Measurements from ENCODE around the gene SAA1.

Gene SAA1

GRCh38 chr11:18265949-18266348 lies at the start of gene SAA1:
Gene SAA1 (plus strand): TSS chr11:18266264. CDS start chr11:18266888, 624 bp downstream.
- Histone ChIP-seq H3K4me1 (ENCODE audit: control insufficient read depth, insufficient read depth, low read length) (peaks cover 24% of the 10 kb centered on the region), H3K27me3 (replicated peaks; ENCODE audit: control insufficient read depth, insufficient read depth, low read length) (no peaks in the 10 kb centered on the region), H3K9me3 (ENCODE audit: control insufficient read depth, low read length) (no peaks in the 10 kb centered on the region), H3K4me3 (ENCODE audit: low read length) (no peak within 1 kb of the TSS), H3K36me3 (ENCODE audit: control insufficient read depth, insufficient read depth, low read length, severe bottlenecking) (no peaks in the 10 kb centered on the region), H3K9ac (ENCODE audit: low read length) (no peak within 1 kb of the TSS)
- peak; percentile 49 for DNase-seq (ENCODE audit: low read depth)

- DNase-seq (ENCODE audit: low read depth) = no peak
- Histone ChIP-seq H3K4me3 (ENCODE audit: low read length) (no peak overlapping the region), H3K9me3 (ENCODE audit: control insufficient read depth, low read length) (peaks cover 9% of the 10 kb centered on the region), H3K27me3 (replicated peaks; ENCODE audit: control insufficient read depth, insufficient read depth, low read length) (peaks cover 8% of the 10 kb centered on the region), H3K9ac (ENCODE audit: low read length) (no peak overlapping the region), H3K4me1 (ENCODE audit: control insufficient read depth, insufficient read depth, low read length) (no peaks in the 10 kb centered on the region), H3K36me3 (ENCODE audit: control insufficient read depth, insufficient read depth, low read length, severe bottlenecking) (no peaks in the 10 kb centered on the region)
These were observed 44.7 kb upstream of the SAA1 start for GRCh38 chr11:18221274-18221876.

GRCh38 chr11:18222814-18223421 lies 43.1 kb upstream of the SAA1 start:
- H3K9me3 ChIP-seq (ENCODE audit: control insufficient read depth, low read length) = peaks cover 9% of the 10 kb centered on the region
- no peaks in the 10 kb centered on the region for H3K4me1 ChIP-seq (ENCODE audit: control insufficient read depth, insufficient read depth, low read length)
- H3K36me3 ChIP-seq (ENCODE audit: control insufficient read depth, insufficient read depth, low read length, severe bottlenecking) = no peaks in the 10 kb centered on the region
- no peak overlapping the region for H3K9ac ChIP-seq (ENCODE audit: low read length)
- peaks cover 14% of the 10 kb centered on the region for H3K27me3 ChIP-seq (replicated peaks; ENCODE audit: control insufficient read depth, insufficient read depth, low read length)
- no peak overlapping the region for H3K4me3 ChIP-seq (ENCODE audit: low read length)
- no peak for DNase-seq (ENCODE audit: low read depth)

DNA sequence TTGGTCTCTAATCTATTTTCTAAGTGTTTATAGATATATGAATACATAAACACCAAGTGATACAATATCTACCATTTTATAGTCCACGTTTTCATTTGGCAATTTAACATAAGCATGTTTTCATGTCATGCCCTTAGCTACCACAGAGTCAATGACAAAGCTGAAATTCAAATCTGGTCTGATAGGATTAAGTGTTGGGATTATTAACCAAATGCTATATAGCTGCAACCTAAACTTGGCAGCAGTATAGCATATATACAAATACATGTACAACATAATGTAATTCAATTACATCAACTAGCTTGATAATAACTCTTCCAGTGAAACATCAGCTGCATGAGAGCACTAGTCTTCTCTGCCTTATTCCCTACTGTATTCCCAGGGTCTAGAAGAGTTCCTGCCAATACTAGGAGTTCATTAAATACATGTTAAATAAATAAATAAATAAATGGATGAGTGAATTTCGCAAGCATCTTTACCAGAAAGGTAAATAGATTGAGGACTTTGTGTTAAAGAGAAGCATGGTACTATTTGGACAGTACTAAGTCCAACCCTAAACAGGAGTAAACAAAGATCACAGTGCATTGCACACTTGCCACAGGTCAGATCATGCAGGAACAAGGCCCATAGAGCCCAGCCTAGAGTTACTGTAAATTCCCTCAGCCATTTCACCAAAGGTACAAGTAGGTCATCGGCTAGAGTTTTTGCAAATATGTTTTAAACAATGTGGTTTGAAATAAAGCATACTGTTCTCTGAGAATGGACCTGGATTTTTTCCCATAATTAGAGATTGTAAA lies 42.3 kb upstream of the SAA1 start:
- H3K27me3 ChIP-seq (replicated peaks; ENCODE audit: control insufficient read depth, insufficient read depth, low read length) = peaks cover 20% of the 10 kb centered on the region
- no peak overlapping the region for H3K4me3 ChIP-seq (ENCODE audit: low read length)
- H3K36me3 ChIP-seq (ENCODE audit: control insufficient read depth, insufficient read depth, low read length, severe bottlenecking) = no peaks in the 10 kb centered on the region
- DNase-seq (ENCODE audit: low read depth) = no peak
- H3K9ac ChIP-seq (ENCODE audit: low read length) = no peak overlapping the region
- peaks cover 5% of the 10 kb centered on the region for H3K9me3 ChIP-seq (ENCODE audit: control insufficient read depth, low read length)
- no peaks in the 10 kb centered on the region for H3K4me1 ChIP-seq (ENCODE audit: control insufficient read depth, insufficient read depth, low read length)

GRCh38 chr11:18225913-18226312 lies 40.2 kb upstream of the SAA1 start:
- H3K4me1 ChIP-seq (ENCODE audit: control insufficient read depth, insufficient read depth, low read length) = no peaks in the 10 kb centered on the region
- H3K36me3 ChIP-seq (ENCODE audit: control insufficient read depth, insufficient read depth, low read length, severe bottlenecking) = no peaks in the 10 kb centered on the region
- no peak for DNase-seq (ENCODE audit: low read depth)
- no peak overlapping the region for H3K4me3 ChIP-seq (ENCODE audit: low read length)
- no peak overlapping the region for H3K9ac ChIP-seq (ENCODE audit: low read length)
- H3K27me3 ChIP-seq (replicated peaks; ENCODE audit: control insufficient read depth, insufficient read depth, low read length) = peaks cover 17% of the 10 kb centered on the region
- no peaks in the 10 kb centered on the region for H3K9me3 ChIP-seq (ENCODE audit: control insufficient read depth, low read length)

GRCh38 chr11:18229501-18229900 lies 36.6 kb upstream of the SAA1 start:
- peaks cover 28% of the 10 kb centered on the region for H3K27me3 ChIP-seq (replicated peaks; ENCODE audit: control insufficient read depth, insufficient read depth, low read length)
- H3K9ac ChIP-seq (ENCODE audit: low read length) = no peak overlapping the region
- no peak for DNase-seq (ENCODE audit: low read depth)
- no peaks in the 10 kb centered on the region for H3K36me3 ChIP-seq (ENCODE audit: control insufficient read depth, insufficient read depth, low read length, severe bottlenecking)
- no peak overlapping the region for H3K4me3 ChIP-seq (ENCODE audit: low read length)
- H3K4me1 ChIP-seq (ENCODE audit: control insufficient read depth, insufficient read depth, low read length) = no peaks in the 10 kb centered on the region
- H3K9me3 ChIP-seq (ENCODE audit: control insufficient read depth, low read length) = no peaks in the 10 kb centered on the region

GRCh38 chr11:18230859-18231258 lies 35.2 kb upstream of the SAA1 start:
- no peaks in the 10 kb centered on the region for H3K36me3 ChIP-seq (ENCODE audit: control insufficient read depth, insufficient read depth, low read length, severe bottlenecking)
- H3K4me1 ChIP-seq (ENCODE audit: control insufficient read depth, insufficient read depth, low read length) = no peaks in the 10 kb centered on the region
- H3K9me3 ChIP-seq (ENCODE audit: control insufficient read depth, low read length) = no peaks in the 10 kb centered on the region
- no peak overlapping the region for H3K4me3 ChIP-seq (ENCODE audit: low read length)
- H3K9ac ChIP-seq (ENCODE audit: low read length) = no peak overlapping the region
- DNase-seq (ENCODE audit: low read depth) = no peak
- peaks cover 28% of the 10 kb centered on the region for H3K27me3 ChIP-seq (replicated peaks; ENCODE audit: control insufficient read depth, insufficient read depth, low read length)

GRCh38 chr11:18233912-18234311 lies 32.2 kb upstream of the SAA1 start:
- H3K36me3 ChIP-seq (ENCODE audit: control insufficient read depth, insufficient read depth, low read length, severe bottlenecking) = no peaks in the 10 kb centered on the region
- H3K4me1 ChIP-seq (ENCODE audit: control insufficient read depth, insufficient read depth, low read length) = no peaks in the 10 kb centered on the region
- peaks cover 15% of the 10 kb centered on the region for H3K27me3 ChIP-seq (replicated peaks; ENCODE audit: control insufficient read depth, insufficient read depth, low read length)

DNA sequence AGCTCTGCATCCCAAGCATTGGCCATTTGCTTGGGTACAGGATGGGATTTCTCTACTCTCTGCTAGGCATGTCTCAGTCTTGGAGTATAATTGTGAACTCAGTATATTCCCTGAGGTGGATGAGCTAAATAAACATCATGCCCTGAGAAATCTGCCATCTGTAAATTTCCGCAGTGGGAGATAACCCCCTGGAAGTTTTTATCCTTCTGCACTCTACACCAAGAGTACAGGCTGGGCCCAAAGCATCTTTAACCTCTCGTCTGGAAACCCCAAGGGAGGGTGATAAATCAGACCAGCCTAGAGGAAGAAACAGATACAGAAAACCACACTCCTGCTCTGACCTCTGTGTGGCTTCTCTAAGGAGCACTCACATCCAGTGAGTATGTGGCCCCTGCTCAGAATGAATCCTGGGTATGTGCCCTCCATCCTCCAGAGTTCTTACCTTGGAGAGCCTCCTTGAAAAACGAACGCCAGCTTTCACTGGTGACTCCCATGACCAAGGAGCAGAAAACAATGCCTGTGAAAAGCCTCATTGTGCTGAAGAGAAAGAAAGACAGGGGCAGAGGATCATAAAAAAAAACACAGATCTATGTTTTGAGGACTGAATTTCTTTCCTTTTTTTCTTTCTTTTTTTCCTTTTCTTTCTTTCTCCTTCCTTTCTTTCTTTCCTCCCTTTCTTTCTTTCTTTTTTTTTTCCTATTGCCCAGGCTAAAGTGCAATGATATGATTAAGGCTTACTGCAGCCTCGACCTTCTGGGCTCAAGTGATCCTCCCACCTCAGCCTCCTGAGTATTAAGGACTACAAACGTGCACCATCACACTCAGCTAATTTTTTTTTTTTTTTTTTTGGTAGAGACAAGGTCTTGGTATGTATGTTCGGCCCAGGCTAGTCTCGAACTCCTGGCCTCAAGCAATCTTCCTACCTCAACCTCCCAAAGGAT lies 30.4 kb upstream of the SAA1 start:
- no peak overlapping the region for H3K9ac ChIP-seq (ENCODE audit: low read length)
- DNase-seq (ENCODE audit: low read depth) = no peak

More at GRCh38 chr11:18233912-18234311, 32.2 kb upstream of the SAA1 start:
- Histone ChIP-seq H3K9ac (ENCODE audit: low read length) (no peak overlapping the region), H3K9me3 (ENCODE audit: control insufficient read depth, low read length) (no peaks in the 10 kb centered on the region), H3K4me3 (ENCODE audit: low read length) (no peak overlapping the region)
- no peak for DNase-seq (ENCODE audit: low read depth)

DNA sequence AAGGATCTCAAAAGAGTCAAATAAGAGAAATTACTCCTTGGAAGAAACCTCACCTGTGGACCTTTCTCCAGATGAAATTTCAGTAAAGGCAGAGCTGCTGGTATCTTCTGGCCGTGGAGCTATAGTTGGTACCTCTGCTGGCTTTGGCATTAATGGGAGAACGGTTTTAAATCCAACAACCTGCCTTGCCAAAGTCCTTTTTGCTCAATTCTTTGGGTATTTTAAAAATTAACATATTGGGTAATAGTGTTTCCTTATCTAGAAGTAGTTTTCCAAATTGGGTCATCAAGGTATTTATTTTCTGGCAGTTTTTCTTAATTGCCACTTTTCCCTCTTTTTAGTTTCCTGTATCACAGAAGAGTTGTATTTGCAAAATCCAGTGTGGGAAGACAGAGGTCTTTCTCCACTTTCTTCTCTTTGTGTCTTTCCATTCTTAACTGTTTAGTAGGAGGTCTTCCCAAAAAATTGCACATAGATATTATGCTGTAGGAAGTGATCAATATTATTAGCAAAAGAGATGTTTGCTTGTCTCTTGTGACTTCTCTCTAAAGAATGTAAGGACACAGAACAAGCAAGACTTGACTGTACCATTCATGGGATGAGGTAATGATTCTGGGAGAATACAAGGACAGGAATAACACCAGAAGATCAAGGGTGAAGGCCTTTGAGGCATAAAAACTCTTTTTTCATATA lies 29.3 kb upstream of the SAA1 start, which contains the start of gene SAA4:
Gene SAA4, minus strand, starts transcription at position 139 of the 693 bp plus-strand sequence. CDS start 876 bp downstream, outside the sequence.
- H3K27me3 ChIP-seq (replicated peaks; ENCODE audit: control insufficient read depth, insufficient read depth, low read length) = peaks cover 15% of the 10 kb centered on the region
- no peaks in the 10 kb centered on the region for H3K36me3 ChIP-seq (ENCODE audit: control insufficient read depth, insufficient read depth, low read length, severe bottlenecking)
- H3K9ac ChIP-seq (ENCODE audit: low read length) = no peak within 1 kb of the TSS
- H3K9me3 ChIP-seq (ENCODE audit: control insufficient read depth, low read length) = no peaks in the 10 kb centered on the region
- H3K4me1 ChIP-seq (ENCODE audit: control insufficient read depth, insufficient read depth, low read length) = no peaks in the 10 kb centered on the region
- no peak within 1 kb of the TSS for H3K4me3 ChIP-seq (ENCODE audit: low read length)
- DNase-seq (ENCODE audit: low read depth) = no peak

More for the DNA sequence above, 30.4 kb upstream of the SAA1 start:
- Histone ChIP-seq H3K36me3 (ENCODE audit: control insufficient read depth, insufficient read depth, low read length, severe bottlenecking) (no peaks in the 10 kb centered on the region), H3K4me1 (ENCODE audit: control insufficient read depth, insufficient read depth, low read length) (no peaks in the 10 kb centered on the region), H3K9me3 (ENCODE audit: control insufficient read depth, low read length) (no peaks in the 10 kb centered on the region), H3K27me3 (replicated peaks; ENCODE audit: control insufficient read depth, insufficient read depth, low read length) (peaks cover 15% of the 10 kb centered on the region), H3K4me3 (ENCODE audit: low read length) (no peak overlapping the region)

Data from adipocyte (in vitro differentiated cells).